ENCODE measurements around the gene FA2H.

FA2H gene

GRCh38 chr16:74740795-74741304 is 33.8 kb downstream of the FA2H start:
- ATAC-seq (ENCODE audit: insufficient read depth, low read depth): peak; percentile 79
- H3K4me1 ChIP-seq (ENCODE audit: insufficient read depth, low read length): 0 out of 2 replicates have a peak, but pooled peaks cover 2% of the 10 kb centered on the region
- H3K27ac ChIP-seq (ENCODE audit: low read length): no peak overlapping the region
- H3K36me3 ChIP-seq (ENCODE audit: insufficient read depth, low read length): no peaks in the 10 kb centered on the region
- no peaks in the 10 kb centered on the region; the same call in 1 of the 2 replicates for H4K20me1 ChIP-seq (ENCODE audit: insufficient read depth, low read length)
- H3K4me3 ChIP-seq (ENCODE audit: low read depth in 1 of 2, low read length in 2 of 2): no peak overlapping the region
- H2AFZ ChIP-seq (ENCODE audit: low read depth, low read length): no peak overlapping the region
- peak; percentile 40 for DNase-seq
- H3K9me3 ChIP-seq (ENCODE audit: insufficient read depth, low read length, severe bottlenecking): no peaks in the 10 kb centered on the region
- no peak overlapping the region for H3K9ac ChIP-seq (ENCODE audit: low read depth, low read length)
- no peak overlapping the region for H3K4me2 ChIP-seq (ENCODE audit: insufficient read depth, low read length)
- TF ChIP-seq, protein P1, sequence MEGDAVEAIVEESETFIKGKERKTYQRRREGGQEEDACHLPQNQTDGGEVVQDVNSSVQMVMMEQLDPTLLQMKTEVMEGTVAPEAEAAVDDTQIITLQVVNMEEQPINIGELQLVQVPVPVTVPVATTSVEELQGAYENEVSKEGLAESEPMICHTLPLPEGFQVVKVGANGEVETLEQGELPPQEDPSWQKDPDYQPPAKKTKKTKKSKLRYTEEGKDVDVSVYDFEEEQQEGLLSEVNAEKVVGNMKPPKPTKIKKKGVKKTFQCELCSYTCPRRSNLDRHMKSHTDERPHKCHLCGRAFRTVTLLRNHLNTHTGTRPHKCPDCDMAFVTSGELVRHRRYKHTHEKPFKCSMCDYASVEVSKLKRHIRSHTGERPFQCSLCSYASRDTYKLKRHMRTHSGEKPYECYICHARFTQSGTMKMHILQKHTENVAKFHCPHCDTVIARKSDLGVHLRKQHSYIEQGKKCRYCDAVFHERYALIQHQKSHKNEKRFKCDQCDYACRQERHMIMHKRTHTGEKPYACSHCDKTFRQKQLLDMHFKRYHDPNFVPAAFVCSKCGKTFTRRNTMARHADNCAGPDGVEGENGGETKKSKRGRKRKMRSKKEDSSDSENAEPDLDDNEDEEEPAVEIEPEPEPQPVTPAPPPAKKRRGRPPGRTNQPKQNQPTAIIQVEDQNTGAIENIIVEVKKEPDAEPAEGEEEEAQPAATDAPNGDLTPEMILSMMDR (IDR thresholded peaks at IDR 0.05; ENCODE audit: borderline replicate concordance, extremely low read depth, low read length, poor library complexity, severe bottlenecking): no peak
- no peak for TF ChIP-seq EZH2 (IDR thresholded peaks at IDR 0.05; ENCODE audit: borderline replicate concordance, low read depth, low read length, severe bottlenecking)
- peaks cover 3% of the 10 kb centered on the region for H3K27me3 ChIP-seq (ENCODE audit: insufficient read depth, low read length, poor library complexity)
- no peaks in the 10 kb centered on the region for H3K79me2 ChIP-seq (ENCODE audit: insufficient read depth, low read length)

DNA sequence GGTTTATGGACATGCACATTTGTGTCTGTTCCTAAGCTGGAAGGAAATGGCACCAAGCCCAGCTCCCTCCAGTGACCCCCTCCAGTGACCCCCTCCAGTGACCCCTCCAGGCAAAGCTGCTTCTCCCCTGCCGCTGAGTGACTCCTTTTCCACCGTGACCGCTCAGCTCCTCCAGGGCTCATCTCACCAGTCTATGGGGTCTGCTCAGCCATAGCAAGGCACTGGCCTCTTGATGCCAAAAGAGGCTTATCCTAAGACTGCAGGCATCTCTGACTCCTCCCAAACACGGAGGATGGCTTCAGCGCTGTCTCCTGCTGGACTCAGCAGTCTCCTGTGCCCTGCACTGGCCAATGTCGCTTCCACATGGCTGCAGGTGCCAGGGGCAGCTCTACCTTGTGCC is 35.3 kb downstream of the FA2H start:
- ATAC-seq (ENCODE audit: insufficient read depth, low read depth) (no peak), DNase-seq (no peak)
- H3K79me2 ChIP-seq (ENCODE audit: insufficient read depth, low read length): no peaks in the 10 kb centered on the region
- H2AFZ ChIP-seq (ENCODE audit: low read depth, low read length): no peak overlapping the region
- peaks cover 3% of the 10 kb centered on the region for H3K27me3 ChIP-seq (ENCODE audit: insufficient read depth, low read length, poor library complexity)
- H3K9me3 ChIP-seq (ENCODE audit: insufficient read depth, low read length, severe bottlenecking): no peaks in the 10 kb centered on the region
- H3K4me1 ChIP-seq (ENCODE audit: insufficient read depth, low read length): 0 out of 2 replicates have a peak, but pooled peaks cover 2% of the 10 kb centered on the region
- H4K20me1 ChIP-seq (ENCODE audit: insufficient read depth, low read length): no peaks in the 10 kb centered on the region; the same call in 1 of the 2 replicates
- H3K27ac ChIP-seq (ENCODE audit: low read length): no peak overlapping the region
- H3K36me3 ChIP-seq (ENCODE audit: insufficient read depth, low read length): no peaks in the 10 kb centered on the region
- H3K9ac ChIP-seq (ENCODE audit: low read depth, low read length): no peak overlapping the region
- H3K4me3 ChIP-seq (ENCODE audit: low read depth in 1 of 2, low read length in 2 of 2): no peak overlapping the region
- H3K4me2 ChIP-seq (ENCODE audit: insufficient read depth, low read length): no peak overlapping the region
- TF ChIP-seq EZH2 (IDR thresholded peaks at IDR 0.05; ENCODE audit: borderline replicate concordance, low read depth, low read length, severe bottlenecking): no peak
- TF ChIP-seq, protein P1 (IDR thresholded peaks at IDR 0.05; ENCODE audit: borderline replicate concordance, extremely low read depth, low read length, poor library complexity, severe bottlenecking): no peak

GRCh38 chr16:74738816-74739215 is 35.8 kb downstream of the FA2H start:
- Histone ChIP-seq H3K79me2 (ENCODE audit: insufficient read depth, low read length) (no peaks in the 10 kb centered on the region), H3K9me3 (ENCODE audit: insufficient read depth, low read length, severe bottlenecking) (no peaks in the 10 kb centered on the region), H3K27me3 (ENCODE audit: insufficient read depth, low read length, poor library complexity) (peaks cover 3% of the 10 kb centered on the region), H2AFZ (ENCODE audit: low read depth, low read length) (no peak overlapping the region), H3K9ac (ENCODE audit: low read depth, low read length) (no peak overlapping the region), H3K4me2 (ENCODE audit: insufficient read depth, low read length) (no peak overlapping the region), H3K4me1 (ENCODE audit: insufficient read depth, low read length) (0 out of 2 replicates have a peak, but pooled peaks cover 2% of the 10 kb centered on the region), H3K4me3 (ENCODE audit: low read depth in 1 of 2, low read length in 2 of 2) (no peak overlapping the region), H4K20me1 (ENCODE audit: insufficient read depth, low read length) (no peaks in the 10 kb centered on the region; the same call in 1 of the 2 replicates), H3K36me3 (ENCODE audit: insufficient read depth, low read length) (no peaks in the 10 kb centered on the region), H3K27ac (ENCODE audit: low read length) (no peak overlapping the region)
- ATAC-seq (ENCODE audit: insufficient read depth, low read depth): no peak
- TF ChIP-seq EZH2 (IDR thresholded peaks at IDR 0.05; ENCODE audit: borderline replicate concordance, low read depth, low read length, severe bottlenecking): no peak
- TF ChIP-seq, protein P1 (IDR thresholded peaks at IDR 0.05; ENCODE audit: borderline replicate concordance, extremely low read depth, low read length, poor library complexity, severe bottlenecking): no peak
- DNase-seq: no peak
